ENCODE measurements around the gene XYLT1. TPM values are rescaled to one million over a fixed set of nuclear protein-coding genes. Genes with fewer than 3 reads are reported as not detected.

The XYLT1 gene
- polyA plus RNA-seq, 1 donor (not counting 4 experiments of a cell fraction or from before 2014, with no cell fraction given), result 4.4 TPM

GRCh38 chr16:17295948-17296347, 174.8 kb downstream of the XYLT1 start:
- no peak overlapping the region for H3K4me2 ChIP-seq (ENCODE audit: control insufficient read depth, extremely low read depth, insufficient read depth, low read depth, low read length)
- dilution Hi-C loops (cut with MboI; ENCODE audit: extremely low pct_ligation_motif_present, low sequenced_read_pairs), result no loop called here
- H4K20me1 ChIP-seq (ENCODE audit: control insufficient read depth, extremely low read depth, insufficient read depth, low read length), result no peaks in the 10 kb centered on the region
- DNase-seq (ENCODE audit: low read depth, low spot score), result no peak
- no peaks in the 10 kb centered on the region for H3K9me1 ChIP-seq (ENCODE audit: control insufficient read depth, extremely low read depth, insufficient read depth, low read length)
- no peak overlapping the region for H3K27ac ChIP-seq (ENCODE audit: control insufficient read depth, insufficient read depth, low read length)
- FAIRE-seq, result no peak
- H3K9me3 ChIP-seq (ENCODE audit: control insufficient read depth, low read depth, low read length), result no peaks in the 10 kb centered on the region
- TF ChIP-seq, protein P1, sequence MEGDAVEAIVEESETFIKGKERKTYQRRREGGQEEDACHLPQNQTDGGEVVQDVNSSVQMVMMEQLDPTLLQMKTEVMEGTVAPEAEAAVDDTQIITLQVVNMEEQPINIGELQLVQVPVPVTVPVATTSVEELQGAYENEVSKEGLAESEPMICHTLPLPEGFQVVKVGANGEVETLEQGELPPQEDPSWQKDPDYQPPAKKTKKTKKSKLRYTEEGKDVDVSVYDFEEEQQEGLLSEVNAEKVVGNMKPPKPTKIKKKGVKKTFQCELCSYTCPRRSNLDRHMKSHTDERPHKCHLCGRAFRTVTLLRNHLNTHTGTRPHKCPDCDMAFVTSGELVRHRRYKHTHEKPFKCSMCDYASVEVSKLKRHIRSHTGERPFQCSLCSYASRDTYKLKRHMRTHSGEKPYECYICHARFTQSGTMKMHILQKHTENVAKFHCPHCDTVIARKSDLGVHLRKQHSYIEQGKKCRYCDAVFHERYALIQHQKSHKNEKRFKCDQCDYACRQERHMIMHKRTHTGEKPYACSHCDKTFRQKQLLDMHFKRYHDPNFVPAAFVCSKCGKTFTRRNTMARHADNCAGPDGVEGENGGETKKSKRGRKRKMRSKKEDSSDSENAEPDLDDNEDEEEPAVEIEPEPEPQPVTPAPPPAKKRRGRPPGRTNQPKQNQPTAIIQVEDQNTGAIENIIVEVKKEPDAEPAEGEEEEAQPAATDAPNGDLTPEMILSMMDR (optimal IDR thresholded peaks at IDR 0.05 in 1 of 3, IDR thresholded peaks at IDR 0.05 in 1 of 3, conservative IDR thresholded peaks at IDR 0.05 in 1 of 3; ENCODE audit: extremely low read depth in 1 of 3, insufficient read depth in 2 of 3, low read length in 3 of 3), result no peak
- TF ChIP-seq EZH2 (IDR thresholded peaks at IDR 0.05; ENCODE audit: low read length), result no peak
- H2AFZ ChIP-seq (ENCODE audit: control insufficient read depth, low read length), result no peak overlapping the region
- peaks cover 0 to 4% of the 10 kb centered on the region in 2 experiments for H3K36me3 ChIP-seq (ENCODE audit: control insufficient read depth in 2 of 2, extremely low read depth in 1 of 2, insufficient read depth in 2 of 2, low read length in 2 of 2)
- H3K4me3 ChIP-seq (ENCODE audit: control insufficient read depth in 2 of 3, extremely low read depth in 1 of 3, insufficient read depth in 2 of 3, low read depth in 1 of 3, low read length in 3 of 3), result no peak overlapping the region
- H3K4me1 ChIP-seq (ENCODE audit: control insufficient read depth, extremely low read depth, insufficient read depth, low read length), result no peaks in the 10 kb centered on the region
- H3K9ac ChIP-seq (ENCODE audit: control insufficient read depth, extremely low read depth, insufficient read depth, low read length), result no peak overlapping the region
- H3K27me3 ChIP-seq (ENCODE audit: control insufficient read depth, extremely low read depth, insufficient read depth, low read length), result no peaks in the 10 kb centered on the region
- H3K79me2 ChIP-seq (ENCODE audit: control insufficient read depth, insufficient read depth, low read length), result no peaks in the 10 kb centered on the region

- Histone ChIP-seq H3K27ac (ENCODE audit: control insufficient read depth, insufficient read depth, low read length) (no peak overlapping the region), H3K36me3 (ENCODE audit: control insufficient read depth in 2 of 2, extremely low read depth in 1 of 2, insufficient read depth in 2 of 2, low read length in 2 of 2) (peaks cover 0 to 4% of the 10 kb centered on the region in 2 experiments), H3K9me3 (ENCODE audit: control insufficient read depth, low read depth, low read length) (no peaks in the 10 kb centered on the region), H3K4me1 (ENCODE audit: control insufficient read depth, extremely low read depth, insufficient read depth, low read length) (no peaks in the 10 kb centered on the region), H3K27me3 (ENCODE audit: control insufficient read depth, extremely low read depth, insufficient read depth, low read length) (no peaks in the 10 kb centered on the region), H3K4me2 (ENCODE audit: control insufficient read depth, extremely low read depth, insufficient read depth, low read depth, low read length) (no peak overlapping the region), H3K9me1 (ENCODE audit: control insufficient read depth, extremely low read depth, insufficient read depth, low read length) (no peaks in the 10 kb centered on the region), H3K4me3 (ENCODE audit: control insufficient read depth in 2 of 3, extremely low read depth in 1 of 3, insufficient read depth in 2 of 3, low read depth in 1 of 3, low read length in 3 of 3) (no peak overlapping the region), H4K20me1 (ENCODE audit: control insufficient read depth, extremely low read depth, insufficient read depth, low read length) (no peaks in the 10 kb centered on the region), H2AFZ (ENCODE audit: control insufficient read depth, low read length) (no peak overlapping the region), H3K9ac (ENCODE audit: control insufficient read depth, extremely low read depth, insufficient read depth, low read length) (no peak overlapping the region), H3K79me2 (ENCODE audit: control insufficient read depth, insufficient read depth, low read length) (no peaks in the 10 kb centered on the region)
- dilution Hi-C loops (cut with MboI; ENCODE audit: extremely low pct_ligation_motif_present, low sequenced_read_pairs), result no loop called here
- FAIRE-seq (no peak), DNase-seq (ENCODE audit: low read depth, low spot score) (no peak)
- TF ChIP-seq, protein P1 (optimal IDR thresholded peaks at IDR 0.05 in 1 of 3, IDR thresholded peaks at IDR 0.05 in 1 of 3, conservative IDR thresholded peaks at IDR 0.05 in 1 of 3; ENCODE audit: extremely low read depth in 1 of 3, insufficient read depth in 2 of 3, low read length in 3 of 3), result no peak
- no peak for TF ChIP-seq EZH2 (IDR thresholded peaks at IDR 0.05; ENCODE audit: low read length)
Observed at GRCh38 chr16:17294856-17295255, 175.9 kb downstream of the XYLT1 start.
